GM18498 (cell line): ENCODE results near the gene FAM120A.

Experiments
- ATAC-seq: cut with Tn5 transposase; IDR thresholded peaks from one replicate; pipeline ENCODE4 v1.9.1; 2021; ENCODE audit warnings: mild to moderate bottlenecking, moderate library complexity; ENCODE audit not compliant: unreplicated experiment

The FAM120A gene

GRCh38 chr9:93612052-93612795 lies 160.7 kb downstream of the FAM120A start:
- no peak for ATAC-seq

GRCh38 chr9:93612796-93613154 lies 161.3 kb downstream of the FAM120A start:
- ATAC-seq = peak; percentile 86

- ATAC-seq = no peak
Observed at GRCh38 chr9:93613174-93613573, 161.7 kb downstream of the FAM120A start.

- no peak for ATAC-seq
Observed at GRCh38 chr9:93613791-93614190, 162.3 kb downstream of the FAM120A start.

- no peak for ATAC-seq
Observed at GRCh38 chr9:93614830-93615468, 163.5 kb downstream of the FAM120A start.
